Panc1 (cell line): ENCODE measurements around the gene SLC25A6.

Source experiments
- CTCF ChIP-seq: fragments of 450-650 bp; IDR thresholded peaks from 2 replicates; pipeline ENCODE4 v1.5.1; 2017; ENCODE audit warnings: mild to moderate bottlenecking
- REST ChIP-seq, 2 experiments: IDR thresholded peaks; 2 replicates each; pipeline ENCODE4 v1.6.1; 2011 to 2012; ENCODE audit warnings: low read depth in 2 of 2, control low read depth in 1 of 2, low read length in 1 of 2, mild to moderate bottlenecking in 1 of 2, moderate library complexity in 1 of 2; ENCODE audit not compliant: insufficient read depth in 1 of 2

GRCh38 chrX:1385253-1386223, 6.4 kb downstream of the SLC25A6 start:
- TF ChIP-seq CTCF (no peak), REST (IDR thresholded peaks at IDR 0.05; ENCODE audit: insufficient read depth in 1 of 2, low read depth in 2 of 2, low read length in 1 of 2) (no peak)
